HG02798 (cell line): Measurements from ENCODE around the gene MEF2C.

Experiments used
- ATAC-seq: cut with Tn5 transposase; IDR thresholded peaks from one replicate; pipeline ENCODE4 v1.9.1; 2021; ENCODE audit warnings: mild to moderate bottlenecking; ENCODE audit not compliant: unreplicated experiment, poor library complexity

MEF2C gene

GRCh38 chr5:88680253-88681132, 202.5 kb downstream of the MEF2C start:
- ATAC-seq = peak; percentile 70

- ATAC-seq = no peak
Observed at GRCh38 chr5:88679638-88680037, 203.3 kb downstream of the MEF2C start.

GRCh38 chr5:88678770-88679381, 204.1 kb downstream of the MEF2C start:
- no peak for ATAC-seq

GRCh38 chr5:88677943-88678769, 204.8 kb downstream of the MEF2C start:
- no peak for ATAC-seq

- ATAC-seq = no peak
Observed at GRCh38 chr5:88677376-88677895, 205.5 kb downstream of the MEF2C start.

- no peak for ATAC-seq
Observed at GRCh38 chr5:88676637-88677375, 206.2 kb downstream of the MEF2C start.

GRCh38 chr5:88675708-88676636, 207.0 kb downstream of the MEF2C start:
- ATAC-seq = peak; percentile 57

- ATAC-seq = peak; percentile 5
Observed at GRCh38 chr5:88675168-88675707, 207.7 kb downstream of the MEF2C start.

GRCh38 chr5:88674356-88675167, 208.4 kb downstream of the MEF2C start:
- peak; percentile 59 for ATAC-seq

GRCh38 chr5:88673253-88674105, 209.5 kb downstream of the MEF2C start:
- no peak for ATAC-seq

- no peak for ATAC-seq
Observed at GRCh38 chr5:88672644-88673252, 210.2 kb downstream of the MEF2C start.

GRCh38 chr5:88671505-88672499, 211.2 kb downstream of the MEF2C start:
- ATAC-seq = no peak

- no peak for ATAC-seq
Observed at GRCh38 chr5:88671106-88671504, 211.9 kb downstream of the MEF2C start.

GRCh38 chr5:88670461-88670860, 212.5 kb downstream of the MEF2C start:
- no peak for ATAC-seq

- no peak for ATAC-seq
Observed at GRCh38 chr5:88669371-88670050, 213.5 kb downstream of the MEF2C start.
